ENCODE measurements around the gene LCNL1.
"Not testable (repeated sequence)": the region's sequence is repeated elsewhere in the genome, so short reads cannot be mapped to it uniquely, and the experiment has no call there.

Gene LCNL1

GRCh38 chr9:137026384-137026783 lies 43.6 kb downstream of the LCNL1 start:
- no peak for DNase-seq (ENCODE audit: low read depth)

- no peak for DNase-seq (ENCODE audit: low read depth)
These were observed 44.0 kb downstream of the LCNL1 start for GRCh38 chr9:137026828-137027227.

GRCh38 chr9:137027369-137028262 lies 44.8 kb downstream of the LCNL1 start, which contains the start of gene ABCA2:
Gene ABCA2 (minus strand): TSS chr9:137028237. CDS start chr9:137028140, 97 bp downstream.
- no peak for DNase-seq (ENCODE audit: low read depth)

- peak; percentile 66 for DNase-seq (ENCODE audit: low read depth)
These were observed 45.7 kb downstream of the LCNL1 start for GRCh38 chr9:137028263-137029057.

GRCh38 chr9:137029058-137029936 lies 46.5 kb downstream of the LCNL1 start:
- peak; percentile 48 for DNase-seq (ENCODE audit: low read depth)

- DNase-seq (ENCODE audit: low read depth): no peak
These were observed 47.2 kb downstream of the LCNL1 start for GRCh38 chr9:137030006-137030405.

GRCh38 chr9:137030538-137031527 lies 48.0 kb downstream of the LCNL1 start:
- peak; percentile 22 for DNase-seq (ENCODE audit: low read depth)

- DNase-seq (ENCODE audit: low read depth): no peak
These were observed 49.3 kb downstream of the LCNL1 start, which contains the start of gene FUT7 for GRCh38 chr9:137031904-137032640. Gene FUT7 (minus strand): TSS chr9:137032088. CDS start chr9:137031991, 97 bp downstream.

- DNase-seq (ENCODE audit: low read depth): no peak
These were observed 50.1 kb downstream of the LCNL1 start for GRCh38 chr9:137032858-137033257.

- DNase-seq (ENCODE audit: low read depth): not testable (repeated sequence)
These were observed 50.7 kb downstream of the LCNL1 start for GRCh38 chr9:137033481-137033880.

GRCh38 chr9:137034039-137034708 lies 51.4 kb downstream of the LCNL1 start:
- DNase-seq (ENCODE audit: low read depth): no peak

GRCh38 chr9:137034709-137035506 lies 52.1 kb downstream of the LCNL1 start:
- DNase-seq (ENCODE audit: low read depth): peak; percentile 76
